ENCODE data around the gene DUSP22. TPM values are rescaled to one million over a fixed set of nuclear protein-coding genes. Genes with fewer than 3 reads are reported as not detected.

Gene DUSP22
- total and polyA plus RNA-seq, 2 of the 8 experiments (the other 6 are each of a cell fraction or from before 2014, with no cell fraction given), result 15.5 to 32.4 TPM

- TF ChIP-seq, protein P1, sequence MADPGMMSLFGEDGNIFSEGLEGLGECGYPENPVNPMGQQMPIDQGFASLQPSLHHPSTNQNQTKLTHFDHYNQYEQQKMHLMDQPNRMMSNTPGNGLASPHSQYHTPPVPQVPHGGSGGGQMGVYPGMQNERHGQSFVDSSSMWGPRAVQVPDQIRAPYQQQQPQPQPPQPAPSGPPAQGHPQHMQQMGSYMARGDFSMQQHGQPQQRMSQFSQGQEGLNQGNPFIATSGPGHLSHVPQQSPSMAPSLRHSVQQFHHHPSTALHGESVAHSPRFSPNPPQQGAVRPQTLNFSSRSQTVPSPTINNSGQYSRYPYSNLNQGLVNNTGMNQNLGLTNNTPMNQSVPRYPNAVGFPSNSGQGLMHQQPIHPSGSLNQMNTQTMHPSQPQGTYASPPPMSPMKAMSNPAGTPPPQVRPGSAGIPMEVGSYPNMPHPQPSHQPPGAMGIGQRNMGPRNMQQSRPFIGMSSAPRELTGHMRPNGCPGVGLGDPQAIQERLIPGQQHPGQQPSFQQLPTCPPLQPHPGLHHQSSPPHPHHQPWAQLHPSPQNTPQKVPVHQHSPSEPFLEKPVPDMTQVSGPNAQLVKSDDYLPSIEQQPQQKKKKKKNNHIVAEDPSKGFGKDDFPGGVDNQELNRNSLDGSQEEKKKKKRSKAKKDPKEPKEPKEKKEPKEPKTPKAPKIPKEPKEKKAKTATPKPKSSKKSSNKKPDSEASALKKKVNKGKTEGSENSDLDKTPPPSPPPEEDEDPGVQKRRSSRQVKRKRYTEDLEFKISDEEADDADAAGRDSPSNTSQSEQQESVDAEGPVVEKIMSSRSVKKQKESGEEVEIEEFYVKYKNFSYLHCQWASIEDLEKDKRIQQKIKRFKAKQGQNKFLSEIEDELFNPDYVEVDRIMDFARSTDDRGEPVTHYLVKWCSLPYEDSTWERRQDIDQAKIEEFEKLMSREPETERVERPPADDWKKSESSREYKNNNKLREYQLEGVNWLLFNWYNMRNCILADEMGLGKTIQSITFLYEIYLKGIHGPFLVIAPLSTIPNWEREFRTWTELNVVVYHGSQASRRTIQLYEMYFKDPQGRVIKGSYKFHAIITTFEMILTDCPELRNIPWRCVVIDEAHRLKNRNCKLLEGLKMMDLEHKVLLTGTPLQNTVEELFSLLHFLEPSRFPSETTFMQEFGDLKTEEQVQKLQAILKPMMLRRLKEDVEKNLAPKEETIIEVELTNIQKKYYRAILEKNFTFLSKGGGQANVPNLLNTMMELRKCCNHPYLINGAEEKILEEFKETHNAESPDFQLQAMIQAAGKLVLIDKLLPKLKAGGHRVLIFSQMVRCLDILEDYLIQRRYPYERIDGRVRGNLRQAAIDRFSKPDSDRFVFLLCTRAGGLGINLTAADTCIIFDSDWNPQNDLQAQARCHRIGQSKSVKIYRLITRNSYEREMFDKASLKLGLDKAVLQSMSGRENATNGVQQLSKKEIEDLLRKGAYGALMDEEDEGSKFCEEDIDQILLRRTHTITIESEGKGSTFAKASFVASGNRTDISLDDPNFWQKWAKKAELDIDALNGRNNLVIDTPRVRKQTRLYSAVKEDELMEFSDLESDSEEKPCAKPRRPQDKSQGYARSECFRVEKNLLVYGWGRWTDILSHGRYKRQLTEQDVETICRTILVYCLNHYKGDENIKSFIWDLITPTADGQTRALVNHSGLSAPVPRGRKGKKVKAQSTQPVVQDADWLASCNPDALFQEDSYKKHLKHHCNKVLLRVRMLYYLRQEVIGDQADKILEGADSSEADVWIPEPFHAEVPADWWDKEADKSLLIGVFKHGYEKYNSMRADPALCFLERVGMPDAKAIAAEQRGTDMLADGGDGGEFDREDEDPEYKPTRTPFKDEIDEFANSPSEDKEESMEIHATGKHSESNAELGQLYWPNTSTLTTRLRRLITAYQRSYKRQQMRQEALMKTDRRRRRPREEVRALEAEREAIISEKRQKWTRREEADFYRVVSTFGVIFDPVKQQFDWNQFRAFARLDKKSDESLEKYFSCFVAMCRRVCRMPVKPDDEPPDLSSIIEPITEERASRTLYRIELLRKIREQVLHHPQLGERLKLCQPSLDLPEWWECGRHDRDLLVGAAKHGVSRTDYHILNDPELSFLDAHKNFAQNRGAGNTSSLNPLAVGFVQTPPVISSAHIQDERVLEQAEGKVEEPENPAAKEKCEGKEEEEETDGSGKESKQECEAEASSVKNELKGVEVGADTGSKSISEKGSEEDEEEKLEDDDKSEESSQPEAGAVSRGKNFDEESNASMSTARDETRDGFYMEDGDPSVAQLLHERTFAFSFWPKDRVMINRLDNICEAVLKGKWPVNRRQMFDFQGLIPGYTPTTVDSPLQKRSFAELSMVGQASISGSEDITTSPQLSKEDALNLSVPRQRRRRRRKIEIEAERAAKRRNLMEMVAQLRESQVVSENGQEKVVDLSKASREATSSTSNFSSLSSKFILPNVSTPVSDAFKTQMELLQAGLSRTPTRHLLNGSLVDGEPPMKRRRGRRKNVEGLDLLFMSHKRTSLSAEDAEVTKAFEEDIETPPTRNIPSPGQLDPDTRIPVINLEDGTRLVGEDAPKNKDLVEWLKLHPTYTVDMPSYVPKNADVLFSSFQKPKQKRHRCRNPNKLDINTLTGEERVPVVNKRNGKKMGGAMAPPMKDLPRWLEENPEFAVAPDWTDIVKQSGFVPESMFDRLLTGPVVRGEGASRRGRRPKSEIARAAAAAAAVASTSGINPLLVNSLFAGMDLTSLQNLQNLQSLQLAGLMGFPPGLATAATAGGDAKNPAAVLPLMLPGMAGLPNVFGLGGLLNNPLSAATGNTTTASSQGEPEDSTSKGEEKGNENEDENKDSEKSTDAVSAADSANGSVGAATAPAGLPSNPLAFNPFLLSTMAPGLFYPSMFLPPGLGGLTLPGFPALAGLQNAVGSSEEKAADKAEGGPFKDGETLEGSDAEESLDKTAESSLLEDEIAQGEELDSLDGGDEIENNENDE (IDR thresholded peaks at IDR 0.05; ENCODE audit: insufficient replicate concordance, low read length), result no peak
- TF ChIP-seq FOSL1 (IDR thresholded peaks at IDR 0.05; ENCODE audit: insufficient read depth, low read depth, low read length), result no peak
- TF ChIP-seq MAFK (IDR thresholded peaks at IDR 0.05; ENCODE audit: low read depth, low read length), result no peak
- no peak for TF ChIP-seq TCF12 (IDR thresholded peaks at IDR 0.05; ENCODE audit: low read depth, low read length)
- no peak for TF ChIP-seq YY1 (IDR thresholded peaks at IDR 0.05; ENCODE audit: low read depth, low read length)
Observed at GRCh38 chr6:316753-317038, 24.4 kb downstream of the DUSP22 start (continued).
